HG03103 (cell line): ENCODE results near the gene MTR.

Experiments
- ATAC-seq: cut with Tn5 transposase; IDR thresholded peaks from one replicate; pipeline ENCODE4 v1.9.1; 2021; ENCODE audit warnings: low read depth; ENCODE audit not compliant: unreplicated experiment

MTR gene

DNA sequence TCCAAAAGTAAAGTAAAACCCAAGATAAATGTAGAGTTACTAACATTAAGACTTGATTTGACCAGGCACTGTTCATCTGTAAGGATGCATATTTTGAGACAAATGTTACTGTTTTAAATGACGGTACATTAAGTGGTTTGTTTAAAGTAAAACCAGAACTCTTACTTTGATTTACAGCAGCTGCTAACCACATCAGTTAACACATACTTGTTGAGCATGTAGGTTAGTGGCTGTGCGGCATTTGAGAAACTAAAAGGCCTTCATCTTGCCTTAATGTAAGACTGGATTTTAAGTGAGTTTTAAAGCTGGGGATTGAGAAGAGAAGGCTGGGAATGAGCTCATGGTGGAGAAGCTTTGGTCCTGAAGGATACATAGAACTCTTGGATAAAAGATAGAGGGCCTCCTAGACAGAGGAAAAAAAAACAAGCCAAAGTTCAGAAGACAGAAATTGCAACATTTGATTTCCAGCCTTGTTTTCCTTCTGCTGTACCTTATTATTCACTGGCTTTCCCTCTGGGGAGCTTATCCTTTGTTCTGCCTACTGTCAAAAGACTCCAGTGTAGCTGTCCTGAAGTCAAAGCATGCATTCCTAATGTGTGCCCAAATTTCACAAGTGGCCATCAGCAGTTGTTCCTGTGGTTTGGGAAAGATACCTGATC, 66.6 kb downstream of the MTR start:
- no peak for ATAC-seq

DNA sequence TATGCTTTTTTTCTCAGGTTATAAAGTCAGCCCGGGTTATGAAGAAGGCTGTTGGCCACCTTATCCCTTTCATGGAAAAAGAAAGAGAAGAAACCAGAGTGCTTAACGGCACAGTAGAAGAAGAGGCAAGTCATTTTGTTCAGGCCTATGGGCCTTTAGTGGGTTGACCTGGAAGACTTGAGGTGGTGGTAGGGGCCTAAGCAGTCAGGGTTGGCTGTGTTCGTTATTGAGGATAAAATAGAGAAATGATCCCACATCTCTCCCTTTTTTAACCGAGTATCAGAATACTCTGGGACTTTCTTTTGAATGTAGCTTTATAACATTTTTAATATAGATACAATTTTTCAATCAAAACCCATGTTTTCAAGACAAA, 67.1 kb downstream of the MTR start:
- no peak for ATAC-seq

DNA sequence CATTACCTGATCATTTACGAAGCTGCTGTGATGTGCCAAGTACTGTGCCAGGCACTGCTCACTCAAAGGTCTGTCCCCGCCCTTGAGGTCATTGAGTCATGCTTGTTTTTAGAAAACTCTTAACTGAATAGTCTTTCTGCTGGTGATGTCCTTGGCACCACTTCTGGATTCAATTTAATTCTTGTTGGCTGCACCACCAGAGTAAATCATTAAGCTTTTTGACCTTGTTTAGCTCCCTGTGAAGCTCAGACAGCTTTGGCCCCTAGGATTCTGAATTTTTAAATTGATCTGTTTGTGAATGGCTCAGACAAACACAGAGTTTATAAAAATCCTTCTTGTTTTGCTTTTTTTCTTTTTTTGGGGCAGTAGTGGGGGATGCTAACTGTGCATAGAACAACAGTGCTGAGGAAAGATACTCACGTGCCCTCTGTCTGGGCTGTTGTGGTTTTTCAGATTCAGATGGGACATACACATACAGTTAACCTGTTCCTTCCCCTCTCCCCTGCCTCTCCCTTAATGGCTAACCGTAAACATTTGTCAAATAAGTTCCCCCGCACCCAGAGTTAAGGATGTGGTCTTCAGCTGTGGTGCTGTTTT, 67.6 kb downstream of the MTR start:
- ATAC-seq = no peak

DNA sequence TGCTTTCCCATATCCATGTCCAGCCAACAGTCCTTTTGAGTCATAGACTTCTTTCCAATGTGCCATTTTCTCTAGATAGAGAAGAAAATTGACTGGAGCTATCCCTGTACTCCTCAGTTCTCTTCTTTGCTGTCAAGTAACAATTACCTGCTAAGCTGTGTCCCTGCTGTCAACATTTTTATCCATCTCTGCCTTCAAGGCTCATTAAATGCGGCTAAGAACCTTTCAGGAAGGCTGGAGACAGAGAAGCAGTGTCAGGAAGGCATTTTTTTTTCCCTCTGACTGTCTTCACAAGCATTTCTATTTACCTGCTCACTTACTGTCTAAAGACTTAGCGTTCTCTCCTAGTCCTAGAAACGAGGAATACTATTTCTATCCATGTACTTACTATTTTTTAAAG, 69.1 kb downstream of the MTR start:
- no peak for ATAC-seq

DNA sequence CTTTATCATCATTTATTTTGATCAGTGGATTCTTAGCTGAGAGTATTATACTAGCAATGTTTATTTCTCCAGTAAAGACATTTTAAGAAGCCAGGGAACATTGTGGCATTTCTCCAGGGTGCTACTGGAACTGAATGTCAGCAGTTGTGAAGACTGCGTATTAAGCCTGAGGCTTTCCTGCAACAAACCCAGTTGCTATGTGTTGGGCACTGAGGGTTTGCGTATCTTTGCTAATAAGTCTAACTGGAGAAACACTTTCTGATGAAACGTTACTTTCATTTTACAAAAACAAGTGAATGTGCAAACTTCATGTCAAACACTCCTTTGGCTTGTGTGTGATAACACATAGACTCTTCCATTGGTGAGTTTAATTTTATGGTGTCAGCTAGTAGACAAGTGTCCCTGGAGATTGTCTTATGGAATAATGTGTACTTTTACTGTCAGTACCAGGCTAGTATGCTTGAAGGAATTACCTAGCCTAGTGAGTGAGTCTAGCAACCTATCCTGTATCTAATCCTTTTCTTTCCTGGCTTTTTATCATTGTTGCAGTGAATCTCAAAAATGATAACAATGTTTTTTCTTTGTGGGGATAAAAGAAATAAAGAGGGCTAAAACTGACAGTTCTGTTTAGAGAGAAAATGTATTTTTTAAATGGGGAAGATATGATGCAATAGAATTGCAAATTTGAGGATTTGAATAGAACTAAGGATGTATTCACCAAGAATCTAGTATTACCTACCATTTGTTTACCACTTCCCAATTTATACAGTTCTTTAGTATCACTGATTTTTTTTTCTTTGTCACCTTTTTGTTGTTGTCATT, 70.1 kb downstream of the MTR start:
- no peak for ATAC-seq

DNA sequence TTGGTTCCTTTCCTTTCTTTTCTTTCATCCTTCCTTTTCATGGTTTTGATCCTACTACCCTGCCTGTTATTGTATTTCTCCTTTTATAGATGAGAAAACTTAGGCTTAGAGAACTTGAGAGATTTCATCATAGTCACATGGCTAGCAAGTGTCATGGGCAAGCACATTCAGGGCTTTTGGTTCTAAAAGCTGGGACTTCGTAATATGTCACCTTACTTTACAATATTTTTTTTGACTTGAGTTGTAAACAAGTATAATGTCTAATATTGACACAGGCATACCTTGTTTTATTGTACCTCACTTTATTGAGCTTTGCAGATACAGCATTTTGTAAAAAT, 70.7 kb downstream of the MTR start:
- no peak for ATAC-seq

DNA sequence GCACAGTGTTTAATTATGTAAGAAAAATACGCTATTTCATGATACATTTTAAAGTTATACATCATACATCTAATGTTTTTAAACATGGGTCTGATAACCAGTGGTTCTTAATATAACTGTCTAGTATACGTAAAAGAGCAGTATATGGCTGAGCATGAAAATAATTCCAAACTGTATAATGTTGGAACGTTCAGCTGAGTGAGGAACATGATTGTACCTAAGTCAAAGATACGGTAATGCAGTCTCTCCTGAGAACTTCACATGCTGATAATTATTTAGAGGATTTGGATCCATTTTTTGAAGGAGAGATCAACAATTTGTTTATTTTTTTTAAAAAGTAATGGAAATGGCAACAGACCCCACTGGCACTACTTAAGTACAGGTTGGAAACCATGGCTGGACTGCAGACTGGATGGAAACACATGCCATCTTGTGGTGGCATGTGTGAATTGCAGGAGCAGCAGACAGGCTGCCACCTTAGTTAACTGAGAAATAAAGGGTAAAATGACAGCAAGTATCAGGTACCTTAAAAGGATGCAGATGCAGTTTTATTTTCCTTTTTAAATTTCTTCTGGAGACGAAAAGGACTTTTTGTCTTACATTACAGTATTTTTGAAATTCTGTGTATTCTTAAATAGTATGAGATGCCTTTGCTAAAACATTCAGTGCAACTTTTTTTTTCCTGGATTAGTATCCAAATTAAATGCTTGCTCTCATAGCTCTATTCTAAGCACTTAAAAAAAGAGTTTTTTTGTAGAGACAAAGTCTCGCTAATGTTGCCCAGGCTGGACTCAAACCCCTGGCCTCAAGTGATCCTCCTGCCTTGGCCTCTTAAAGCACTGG, 73.8 kb downstream of the MTR start:
- peak; percentile 77 for ATAC-seq

DNA sequence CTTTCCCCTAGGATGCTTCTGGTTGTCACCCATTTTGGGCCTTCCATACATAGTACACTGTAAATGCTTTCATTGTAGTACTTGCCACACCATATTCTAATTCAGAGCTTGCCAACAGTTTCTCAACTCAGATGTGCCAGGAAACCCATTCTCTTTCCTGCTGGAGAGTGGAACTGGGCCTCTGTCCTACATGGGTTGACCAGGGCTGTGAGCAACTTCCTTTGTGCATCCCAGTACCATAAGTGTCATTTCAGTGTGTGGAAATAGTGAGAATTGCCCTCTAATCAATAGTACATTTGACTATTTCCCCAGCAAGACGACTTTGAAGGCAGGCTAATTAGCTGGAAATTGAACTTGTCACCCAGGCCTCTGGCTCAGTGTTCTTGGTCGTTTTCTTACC, 74.8 kb downstream of the MTR start:
- no peak for ATAC-seq

DNA sequence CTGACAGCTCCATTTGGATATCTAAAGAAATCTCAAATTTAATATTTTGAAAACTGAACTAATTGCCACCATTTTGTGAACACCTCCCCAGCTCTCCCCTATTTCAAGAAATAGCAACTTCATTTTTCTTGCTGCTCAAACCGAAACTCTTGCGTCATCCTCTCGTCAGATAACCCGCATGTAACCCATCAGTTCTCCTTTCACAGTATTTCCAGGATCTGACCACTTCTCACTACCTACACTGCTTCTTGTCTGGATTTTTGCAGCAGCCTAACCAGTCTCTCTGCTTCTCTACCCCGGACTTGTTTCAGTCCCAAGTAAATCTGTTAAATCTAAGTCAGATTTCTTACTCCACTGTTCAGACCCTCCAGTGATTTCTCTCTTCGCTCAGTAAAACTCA, 75.6 kb downstream of the MTR start:
- no peak for ATAC-seq

DNA sequence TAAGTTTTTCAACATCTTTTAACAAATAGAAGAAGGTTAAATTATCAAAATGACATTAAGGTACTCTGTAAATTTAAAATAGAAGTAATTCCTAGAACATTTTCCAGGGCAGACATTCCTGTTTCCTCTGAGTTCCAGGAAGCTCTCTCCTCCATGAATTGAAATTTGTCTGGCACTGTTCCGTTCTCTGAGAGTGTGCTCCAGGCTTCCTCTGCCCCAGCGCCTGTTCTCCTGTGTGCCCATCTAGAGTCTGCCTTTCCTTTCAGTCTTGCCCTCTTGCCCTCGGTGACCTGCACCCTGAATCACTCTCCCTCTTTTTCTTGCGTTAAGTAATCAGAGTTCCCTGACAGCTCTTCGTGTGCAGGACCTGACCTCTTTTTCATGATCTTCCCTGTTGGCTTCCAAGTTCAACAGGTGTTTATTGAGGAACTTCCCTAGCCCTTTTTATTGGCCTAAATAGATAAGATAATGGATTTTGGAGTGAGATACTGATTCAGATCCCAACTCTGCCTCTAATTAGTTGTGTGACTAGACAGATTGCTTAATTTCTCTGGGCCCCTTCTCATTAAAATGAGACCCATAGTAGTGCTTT, 77.1 kb downstream of the MTR start:
- ATAC-seq = no peak

DNA sequence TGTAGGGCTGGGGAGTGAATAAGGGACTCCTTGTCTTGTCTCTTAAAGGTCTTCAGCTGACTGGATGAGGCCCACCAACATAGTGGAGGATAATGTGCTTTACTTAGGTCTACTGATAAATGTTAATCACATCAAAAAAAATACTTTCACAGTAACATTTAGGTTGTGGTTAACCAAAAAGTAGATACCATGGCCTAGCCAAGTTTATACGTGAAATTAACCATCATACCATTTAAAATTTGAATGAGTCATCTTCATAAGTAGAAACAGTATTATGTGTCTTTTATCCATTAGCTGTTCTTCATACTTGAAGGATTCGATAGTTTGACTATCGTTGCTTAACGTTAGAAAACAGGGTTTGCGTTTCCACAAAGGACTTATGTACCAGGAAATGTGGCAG, 80.9 kb downstream of the MTR start:
- ATAC-seq = no peak

DNA sequence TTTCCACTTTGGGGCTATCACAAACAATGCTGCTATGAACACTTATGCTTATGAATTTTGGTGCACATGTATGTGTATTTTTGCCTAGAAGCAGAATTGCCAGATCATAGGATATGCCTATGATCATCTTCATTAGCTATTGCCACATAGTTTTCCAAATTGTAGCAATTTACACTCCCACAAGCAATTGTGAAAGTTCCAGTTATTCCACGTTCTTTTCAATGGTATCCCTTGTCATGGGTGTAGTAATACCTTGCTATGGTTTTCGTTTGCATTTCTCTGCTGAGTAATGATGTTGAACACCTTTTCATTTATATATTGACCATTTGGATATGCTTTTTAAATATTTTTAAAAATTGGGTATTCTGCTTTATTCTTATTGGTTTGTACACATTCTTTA, 82.6 kb downstream of the MTR start:
- no peak for ATAC-seq

DNA sequence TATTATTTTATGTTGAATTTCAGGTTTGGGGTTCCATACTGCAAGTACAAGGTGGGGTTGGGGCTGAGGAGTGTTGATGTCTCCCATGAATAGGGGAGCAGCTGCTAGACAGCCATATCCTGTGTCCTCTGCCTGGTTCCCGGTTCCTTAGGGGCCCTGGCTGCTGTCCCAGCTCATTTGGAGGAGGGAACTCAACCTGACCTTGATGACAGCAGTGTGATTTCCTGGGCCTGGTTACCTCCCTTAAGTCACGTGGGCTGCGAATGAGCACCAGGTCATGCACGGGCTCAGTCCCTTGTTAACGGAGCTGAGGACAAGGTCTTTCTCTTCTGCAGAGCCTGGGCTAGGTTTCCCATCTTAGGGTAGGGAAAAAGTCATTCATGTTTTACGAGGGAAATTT, 85.1 kb downstream of the MTR start:
- ATAC-seq = no peak

DNA sequence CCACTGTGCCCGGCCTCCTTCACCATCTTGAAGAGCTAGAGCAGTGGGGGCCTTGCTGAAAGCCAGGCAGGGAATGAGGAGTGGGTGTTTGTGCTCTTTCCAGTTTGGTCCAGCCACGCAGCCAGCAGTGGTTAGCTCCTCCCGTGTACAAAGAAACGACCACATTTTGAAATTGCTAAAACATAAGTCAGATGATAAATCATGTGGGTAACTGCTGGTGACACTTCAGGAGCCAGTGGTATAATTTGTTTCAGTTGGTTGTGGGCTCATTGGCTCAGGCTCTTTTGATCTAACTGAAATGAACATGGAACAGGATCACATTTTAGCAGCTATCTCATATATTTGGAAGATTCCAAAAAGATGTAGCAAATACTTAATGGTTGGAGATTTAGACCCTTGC, 87.6 kb downstream of the MTR start:
- no peak for ATAC-seq

DNA sequence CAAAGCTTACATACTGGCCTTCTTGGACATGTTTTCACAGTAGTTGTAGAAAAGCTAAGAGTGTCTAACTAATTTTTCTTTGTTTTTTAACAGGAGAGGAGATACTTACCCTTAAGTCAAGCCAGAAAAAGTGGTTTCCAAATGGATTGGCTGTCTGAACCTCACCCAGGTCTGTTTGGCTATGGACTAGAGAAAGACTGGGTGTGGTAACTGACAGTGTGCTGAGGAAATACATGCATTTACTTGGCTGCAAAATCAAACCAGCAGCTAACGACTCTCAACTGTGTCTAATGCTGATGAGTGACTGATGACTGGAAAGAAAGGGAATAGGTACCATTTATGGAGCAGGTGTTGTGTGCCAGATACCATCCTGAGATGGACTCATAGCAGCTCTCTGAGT, 91.1 kb downstream of the MTR start:
- ATAC-seq = no peak

DNA sequence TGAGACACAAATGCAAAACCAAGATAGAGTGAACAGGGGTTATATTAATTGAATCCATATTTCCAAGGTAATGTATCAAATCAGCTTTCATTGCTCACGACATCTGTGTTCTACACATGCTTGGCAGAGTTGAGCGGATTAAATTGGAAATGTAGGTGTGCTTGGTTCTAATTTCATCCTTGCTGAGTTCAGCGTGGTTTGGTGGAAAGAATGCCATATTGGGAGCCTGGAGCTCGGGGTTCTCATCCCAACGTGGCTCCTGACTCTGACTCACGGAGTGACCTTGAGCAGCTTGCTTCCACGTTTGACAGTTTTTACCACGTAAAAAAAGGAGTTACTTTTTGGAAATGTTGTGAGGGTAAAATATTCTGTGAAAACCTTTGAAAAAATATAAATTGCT, 92.0 kb downstream of the MTR start:
- no peak for ATAC-seq

DNA sequence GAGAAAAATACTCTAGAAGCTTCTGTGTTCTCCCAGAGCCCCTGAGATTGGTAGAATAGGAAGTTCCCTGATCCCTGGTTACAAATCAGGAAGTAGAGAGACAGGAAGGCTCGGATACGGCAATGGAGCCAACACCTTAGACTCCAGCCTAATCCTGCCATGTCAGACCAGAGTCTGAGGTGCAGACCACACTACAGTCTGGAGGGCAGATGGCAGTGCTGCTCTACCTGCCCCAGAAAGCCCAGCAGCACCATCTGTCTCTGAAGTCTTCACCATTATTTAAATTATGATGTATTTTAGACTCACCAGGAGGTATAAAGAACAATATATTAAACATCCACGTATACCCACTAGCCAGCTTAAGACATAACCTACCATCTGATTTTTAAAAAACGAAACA, 93.0 kb downstream of the MTR start:
- no peak for ATAC-seq

DNA sequence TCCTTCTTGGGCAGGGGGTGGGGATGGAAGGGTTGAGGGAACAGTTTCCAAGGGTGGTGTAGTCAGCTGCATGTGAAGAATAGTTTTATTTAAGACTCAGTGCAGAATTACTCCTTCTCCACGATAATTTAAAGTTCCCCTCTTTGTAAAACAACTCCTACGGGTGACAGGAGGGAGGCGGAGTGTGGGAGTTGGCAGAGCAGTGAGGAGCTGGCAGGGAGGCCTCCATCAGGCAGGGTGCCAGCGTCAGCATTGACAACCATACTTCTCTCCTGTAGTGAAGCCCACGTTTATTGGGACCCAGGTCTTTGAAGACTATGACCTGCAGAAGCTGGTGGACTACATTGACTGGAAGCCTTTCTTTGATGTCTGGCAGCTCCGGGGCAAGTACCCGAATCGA, 93.8 kb downstream of the MTR start:
- no peak for ATAC-seq

DNA sequence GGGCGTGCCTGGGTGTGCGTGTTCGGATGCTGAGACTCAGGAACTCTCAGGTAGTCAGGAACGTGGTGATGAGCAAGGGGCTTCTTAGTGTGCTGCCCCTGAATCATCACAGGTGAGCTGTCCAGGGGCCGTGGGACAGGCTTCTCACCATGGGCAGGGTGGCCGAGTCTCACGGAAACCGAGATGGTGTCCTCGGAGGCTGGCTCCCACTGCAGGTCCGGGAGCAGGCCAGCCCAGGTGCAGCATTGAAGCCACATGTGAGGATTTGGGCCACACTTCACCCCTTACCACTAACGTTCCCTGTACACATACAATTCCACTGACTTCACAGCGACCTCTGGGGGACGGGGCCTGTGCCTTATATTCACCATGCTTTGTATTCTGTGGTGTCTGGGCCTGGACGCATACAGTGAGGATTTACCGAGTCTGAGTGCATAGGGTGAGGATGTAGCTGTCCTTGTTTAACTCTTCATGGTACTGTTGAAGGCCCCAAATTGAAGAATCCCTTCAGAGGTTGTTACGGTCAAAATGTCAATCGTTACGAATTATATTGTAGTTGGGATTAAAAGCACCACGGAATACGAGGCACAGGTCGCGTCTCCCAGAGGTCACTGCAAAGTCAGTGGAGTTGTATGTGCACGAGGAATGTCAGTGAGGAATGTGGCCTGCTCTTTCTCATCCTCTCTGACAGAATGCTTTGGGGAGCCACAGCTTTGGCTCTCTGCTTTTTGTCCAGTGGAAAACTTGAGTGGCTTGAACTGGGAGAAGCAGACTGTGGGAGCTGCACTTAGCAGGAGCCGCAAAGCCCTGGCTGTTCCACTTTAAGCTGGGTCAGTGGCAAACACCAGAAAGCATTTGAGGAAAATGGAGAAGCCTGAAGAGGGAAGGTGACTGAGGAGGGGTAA, 95.3 kb downstream of the MTR start:
- no peak for ATAC-seq
